CD4-positive, alpha-beta T cell (primary cell): ENCODE measurements around the gene TMEM196. TPM values are rescaled to one million over a fixed set of nuclear protein-coding genes. Genes with fewer than 3 reads are reported as not detected.

ENCODE experiments used
- ATAC-seq: fragments of 200-7000 bp; cut with Tn5 transposase; one replicate; pipeline ENCODE4 v1.10.0; 2022; ENCODE audit warnings: mild to moderate bottlenecking; ENCODE audit not compliant: poor library complexity
- CTCF ChIA-PET: fragments of 350-600 bp; sonication (Branson Sonifier 250); formaldehyde crosslinking; loops from one replicate; lab custom pipeline; 2021; ENCODE audit warnings: antibody characterized with exemption, inconsistent platforms; lab: Charles Lee
- POLR2A ChIA-PET: fragments of 350-600 bp; sonication (Branson Sonifier 250); formaldehyde crosslinking; loops from one replicate; lab custom pipeline; 2021; ENCODE audit warnings: antibody characterized with exemption, inconsistent platforms; lab: Charles Lee
- DNase-seq, 14 experiments: peaks; one replicate each; pipeline ENCODE4 v3.0.0-alpha.2; 2013 to 2020; ENCODE audit warnings: mixed read lengths in 2 of 14
- H3K27ac ChIP-seq, 2 donors: one replicate each; pipeline versions ENCODE4 v1.5.1 to v1.7.0; 2013; ENCODE audit warnings: low read length in 2 of 2, low read depth in 1 of 2, mild to moderate bottlenecking in 1 of 2
- H3K27me3 ChIP-seq, 2 experiments: 1 replicate in 1 of 2; 2 replicates in 1 of 2; pipeline versions ENCODE4 v1.6.1 to v1.7.0; 2013; ENCODE audit warnings: low read length in 2 of 2, control low read depth in 1 of 2, mild to moderate bottlenecking in 1 of 2, moderate library complexity in 1 of 2; ENCODE audit not compliant: insufficient read depth in 2 of 2, control insufficient read depth in 1 of 2
- H3K36me3 ChIP-seq: one replicate; pipeline ENCODE4 v1.6.1; 2013; ENCODE audit warnings: low read length, control low read depth; ENCODE audit not compliant: insufficient read depth
- H3K4me1 ChIP-seq: one replicate; pipeline ENCODE4 v1.6.1; 2013; ENCODE audit warnings: low read length, control low read depth; ENCODE audit not compliant: insufficient read depth
- H3K4me3 ChIP-seq: one replicate; pipeline ENCODE4 v1.5.1; 2013; ENCODE audit warnings: mild to moderate bottlenecking, low read length, moderate library complexity
- H3K9me3 ChIP-seq, 2 experiments: 1 replicate in 1 of 2; 2 replicates in 1 of 2; pipeline versions ENCODE4 v1.6.1 to v1.7.0; 2013; ENCODE audit warnings: low read length in 2 of 2, mild to moderate bottlenecking in 2 of 2, control low read depth in 1 of 2, moderate library complexity in 1 of 2; ENCODE audit not compliant: control insufficient read depth in 1 of 2, insufficient read depth in 1 of 2
- H3K27ac Mint-ChIP-seq: one replicate; pipeline ENCODE4 v1.8.0; 2020; ENCODE audit warnings: mixed read lengths
- H3K27me3 Mint-ChIP-seq: one replicate; pipeline ENCODE4 v1.8.0; 2021; ENCODE audit warnings: mixed read lengths
- H3K36me3 Mint-ChIP-seq: one replicate; pipeline ENCODE4 v1.8.0; 2021; ENCODE audit warnings: low read depth, mixed read lengths
- H3K4me1 Mint-ChIP-seq: one replicate; pipeline ENCODE4 v1.8.0; 2021; ENCODE audit warnings: low read depth, mixed read lengths
- H3K4me3 Mint-ChIP-seq: one replicate; pipeline ENCODE4 v1.8.0; 2020; ENCODE audit warnings: mild to moderate bottlenecking, mixed read lengths
- H3K9me3 Mint-ChIP-seq: one replicate; pipeline ENCODE4 v1.8.0; 2020; ENCODE audit warnings: mixed read lengths
- intact Hi-C, 2 experiments: fragments of 100-400 bp; cut with DNase I in 1 of 2; cut with micrococcal nuclease in 1 of 2; formaldehyde crosslinking; loops; one replicate each; pipeline versions ENCODE4 v1.15.1 to v1.9.0; 2023 to 2025; cut with DNase I, micrococcal nuclease
- total RNA-seq, 174 experiments: library from RNA in 2 of 174; stranded (reverse) in 2 of 174; gene quantifications; one replicate each; pipeline ENCODE4 v1.2.3 and lab custom pipeline; 2021 to 2026
- TF ChIP-seq, protein P1 (sequence below): fragments of 200-600 bp; IDR thresholded peaks from one replicate; pipeline ENCODE4 v1.8.0; 2022; ENCODE audit warnings: antibody characterized with exemption, mild to moderate bottlenecking

TMEM196 gene
- total RNA-seq, 2 experiments from 2014 or later: not detected

DNA sequence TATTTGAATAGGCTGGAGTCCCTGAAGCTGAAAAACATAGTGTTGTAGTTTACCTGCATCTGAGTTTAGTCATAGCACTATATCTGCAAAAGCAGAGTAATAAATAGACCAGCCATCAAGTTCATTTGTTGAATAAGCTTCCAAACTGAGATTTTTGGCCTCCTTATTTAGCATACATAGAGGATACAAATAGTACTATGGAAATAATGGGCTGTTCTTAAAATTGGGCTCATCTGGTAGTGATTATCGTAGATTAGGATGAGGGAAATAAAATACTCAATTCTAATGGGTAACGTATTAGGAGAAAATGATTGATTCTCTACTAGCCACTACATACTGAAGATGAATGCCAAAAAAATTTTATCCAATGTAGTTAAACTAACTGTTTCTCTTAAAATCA, 41.4 kb upstream of the TMEM196 start:
- H3K9me3 Mint-ChIP-seq: no peaks in the 10 kb centered on the region
- ChIA-PET CTCF (no interaction called here), POLR2A (no interaction called here)
- no peaks in the 10 kb centered on the region for H3K9me3 ChIP-seq
- no peak overlapping the region for H3K4me3 ChIP-seq
- intact Hi-C loops: no loop called here
- TF ChIP-seq, protein P1, sequence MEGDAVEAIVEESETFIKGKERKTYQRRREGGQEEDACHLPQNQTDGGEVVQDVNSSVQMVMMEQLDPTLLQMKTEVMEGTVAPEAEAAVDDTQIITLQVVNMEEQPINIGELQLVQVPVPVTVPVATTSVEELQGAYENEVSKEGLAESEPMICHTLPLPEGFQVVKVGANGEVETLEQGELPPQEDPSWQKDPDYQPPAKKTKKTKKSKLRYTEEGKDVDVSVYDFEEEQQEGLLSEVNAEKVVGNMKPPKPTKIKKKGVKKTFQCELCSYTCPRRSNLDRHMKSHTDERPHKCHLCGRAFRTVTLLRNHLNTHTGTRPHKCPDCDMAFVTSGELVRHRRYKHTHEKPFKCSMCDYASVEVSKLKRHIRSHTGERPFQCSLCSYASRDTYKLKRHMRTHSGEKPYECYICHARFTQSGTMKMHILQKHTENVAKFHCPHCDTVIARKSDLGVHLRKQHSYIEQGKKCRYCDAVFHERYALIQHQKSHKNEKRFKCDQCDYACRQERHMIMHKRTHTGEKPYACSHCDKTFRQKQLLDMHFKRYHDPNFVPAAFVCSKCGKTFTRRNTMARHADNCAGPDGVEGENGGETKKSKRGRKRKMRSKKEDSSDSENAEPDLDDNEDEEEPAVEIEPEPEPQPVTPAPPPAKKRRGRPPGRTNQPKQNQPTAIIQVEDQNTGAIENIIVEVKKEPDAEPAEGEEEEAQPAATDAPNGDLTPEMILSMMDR: no peak
- no peaks in the 10 kb centered on the region for H3K4me1 ChIP-seq
- DNase-seq (no peak), ATAC-seq (no peak)
- H3K4me3 Mint-ChIP-seq: no peak overlapping the region
- no peaks in the 10 kb centered on the region for H3K36me3 Mint-ChIP-seq
- no peaks in the 10 kb centered on the region for H3K27me3 ChIP-seq
- H3K27me3 Mint-ChIP-seq: no peaks in the 10 kb centered on the region
- H3K27ac Mint-ChIP-seq: no peak overlapping the region
- H3K4me1 Mint-ChIP-seq: no peaks in the 10 kb centered on the region
- H3K36me3 ChIP-seq: no peaks in the 10 kb centered on the region
- H3K27ac ChIP-seq: no peak overlapping the region

DNA sequence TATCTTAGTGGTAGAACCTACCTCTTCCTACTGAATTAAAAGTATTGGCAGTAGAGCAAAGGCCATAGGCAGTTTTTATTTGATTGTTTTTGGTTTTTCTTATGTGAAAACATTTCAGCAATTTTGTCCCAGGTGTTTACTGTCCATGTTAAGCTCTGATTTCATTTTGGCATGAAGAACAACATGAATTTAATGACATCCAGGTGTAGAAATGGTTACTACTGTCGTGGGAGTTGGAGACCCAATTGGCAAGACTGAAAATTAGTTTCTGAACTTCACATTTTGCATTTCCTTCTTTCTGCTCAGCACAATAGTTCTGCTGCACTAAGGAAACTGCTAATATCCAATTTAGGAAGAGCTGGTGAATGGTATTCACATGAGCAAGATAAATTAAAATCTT, 38.0 kb upstream of the TMEM196 start:
- intact Hi-C loops: no loop called here
- POLR2A ChIA-PET: no interaction called here
- no peak overlapping the region for H3K27ac Mint-ChIP-seq
- H3K27ac ChIP-seq: no peak overlapping the region
- H3K27me3 ChIP-seq: no peaks in the 10 kb centered on the region
- H3K36me3 ChIP-seq: no peaks in the 10 kb centered on the region
- TF ChIP-seq, protein P1: no peak
- no peaks in the 10 kb centered on the region for H3K36me3 Mint-ChIP-seq
- H3K4me3 ChIP-seq: no peak overlapping the region
- ATAC-seq (no peak), DNase-seq (no peak)
- CTCF ChIA-PET: no interaction called here
- no peaks in the 10 kb centered on the region for H3K9me3 Mint-ChIP-seq
- no peak overlapping the region for H3K4me3 Mint-ChIP-seq
- no peaks in the 10 kb centered on the region for H3K27me3 Mint-ChIP-seq
- H3K4me1 ChIP-seq: no peaks in the 10 kb centered on the region
- H3K4me1 Mint-ChIP-seq: no peaks in the 10 kb centered on the region
- no peaks in the 10 kb centered on the region for H3K9me3 ChIP-seq

DNA sequence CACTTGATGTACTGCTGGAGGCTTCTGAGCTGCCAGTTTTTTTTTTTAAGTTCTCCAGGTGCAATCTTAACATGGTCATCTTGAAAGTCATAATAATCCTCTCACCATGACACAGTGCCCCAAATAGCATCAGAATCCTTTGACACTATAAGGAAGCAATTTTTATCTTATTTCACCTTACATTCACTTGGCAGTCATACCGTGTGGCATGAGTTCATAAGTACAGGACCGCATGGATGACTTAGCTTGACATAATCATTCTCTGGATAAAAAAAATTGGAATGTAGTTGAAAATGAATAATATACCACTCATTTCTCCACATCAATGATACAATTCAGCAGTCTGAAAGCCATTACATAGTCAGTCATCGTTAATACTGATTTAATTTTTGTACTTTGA, 25.6 kb upstream of the TMEM196 start:
- H3K36me3 ChIP-seq: no peaks in the 10 kb centered on the region
- Mint-ChIP-seq H3K27me3 (no peaks in the 10 kb centered on the region), H3K4me1 (no peaks in the 10 kb centered on the region), H3K4me3 (no peak overlapping the region), H3K27ac (no peak overlapping the region), H3K9me3 (no peaks in the 10 kb centered on the region), H3K36me3 (no peaks in the 10 kb centered on the region)
- H3K27me3 ChIP-seq: no peaks in the 10 kb centered on the region
- no peak for ATAC-seq
- H3K4me1 ChIP-seq: no peaks in the 10 kb centered on the region
- ChIA-PET POLR2A (no interaction called here), CTCF (no interaction called here)
- no peak overlapping the region for H3K4me3 ChIP-seq
- TF ChIP-seq, protein P1: no peak
- H3K27ac ChIP-seq: no peak overlapping the region
- intact Hi-C loops: no loop called here
- H3K9me3 ChIP-seq: no peaks in the 10 kb centered on the region
- no peak for DNase-seq
